IMR-90 (cell line): ENCODE data around the gene KIF3B.
A peak's percentile ranks its signal among the peaks of the same experiment; 100 is the strongest.

Experiments used
- BHLHE40 ChIP-seq: fragments of 150-350 bp; IDR thresholded peaks from 2 replicates; pipeline ENCODE4 v1.6.1; 2016; ENCODE audit warnings: mild to moderate bottlenecking, low read depth, low read length
- CEBPB ChIP-seq: IDR thresholded peaks from 2 replicates; pipeline ENCODE4 v1.6.1; 2012; ENCODE audit warnings: low read depth, low read length, improper control_type of control experiment
- CHD1 ChIP-seq: IDR thresholded peaks from 2 replicates; pipeline ENCODE4 v1.6.1; 2012; ENCODE audit warnings: low read depth, low read length, improper control_type of control experiment
- CTCF ChIP-seq: conservative IDR thresholded peaks from 2 replicates; pipeline ENCODE4 v1.5.1; 2012; ENCODE audit warnings: mild to moderate bottlenecking, low read depth, low read length, improper control_type of control experiment
- FOS ChIP-seq: fragments of 150-350 bp; IDR thresholded peaks from 2 replicates; pipeline ENCODE4 v1.6.1; 2016; ENCODE audit warnings: low read depth, low read length
- MAFK ChIP-seq: IDR thresholded peaks from 2 replicates; pipeline ENCODE4 v1.6.1; 2012; ENCODE audit warnings: low read depth, low read length, improper control_type of control experiment
- MAZ ChIP-seq: IDR thresholded peaks from 2 replicates; pipeline ENCODE4 v1.6.1; 2012; ENCODE audit warnings: low read depth, mild to moderate bottlenecking, low read length, improper control_type of control experiment, moderate library complexity, borderline replicate concordance
- MXI1 ChIP-seq: IDR thresholded peaks from 2 replicates; pipeline ENCODE4 v1.6.1; 2012; ENCODE audit warnings: low read depth, mild to moderate bottlenecking, low read length, moderate library complexity, borderline replicate concordance
- POLR2A ChIP-seq: IDR thresholded peaks from 2 replicates; pipeline ENCODE4 v1.6.1; 2012; ENCODE audit warnings: mild to moderate bottlenecking, low read depth, low read length
- RAD21 ChIP-seq: IDR thresholded peaks from 2 replicates; pipeline ENCODE4 v1.6.1; 2012; ENCODE audit warnings: low read length, improper control_type of control experiment
- RCOR1 ChIP-seq: IDR thresholded peaks from 2 replicates; pipeline ENCODE4 v1.6.1; 2012; ENCODE audit warnings: mild to moderate bottlenecking, low read length, improper control_type of control experiment; ENCODE audit not compliant: insufficient replicate concordance
- RFX5 ChIP-seq: IDR thresholded peaks from 2 replicates; pipeline ENCODE4 v1.8.0; 2012; ENCODE audit warnings: low read depth, mild to moderate bottlenecking, low read length, moderate library complexity
- USF2 ChIP-seq: fragments of 150-350 bp; IDR thresholded peaks from 2 replicates; pipeline ENCODE4 v1.6.1; 2017; ENCODE audit warnings: mild to moderate bottlenecking, antibody characterized with exemption, low read length, low read depth
- TF ChIP-seq, protein P1 (sequence below): fragments of 150-350 bp; IDR thresholded peaks from 2 replicates; pipeline ENCODE4 v1.6.1; 2016; ENCODE audit warnings: low read depth, mild to moderate bottlenecking, low read length, moderate library complexity, borderline replicate concordance

DNA sequence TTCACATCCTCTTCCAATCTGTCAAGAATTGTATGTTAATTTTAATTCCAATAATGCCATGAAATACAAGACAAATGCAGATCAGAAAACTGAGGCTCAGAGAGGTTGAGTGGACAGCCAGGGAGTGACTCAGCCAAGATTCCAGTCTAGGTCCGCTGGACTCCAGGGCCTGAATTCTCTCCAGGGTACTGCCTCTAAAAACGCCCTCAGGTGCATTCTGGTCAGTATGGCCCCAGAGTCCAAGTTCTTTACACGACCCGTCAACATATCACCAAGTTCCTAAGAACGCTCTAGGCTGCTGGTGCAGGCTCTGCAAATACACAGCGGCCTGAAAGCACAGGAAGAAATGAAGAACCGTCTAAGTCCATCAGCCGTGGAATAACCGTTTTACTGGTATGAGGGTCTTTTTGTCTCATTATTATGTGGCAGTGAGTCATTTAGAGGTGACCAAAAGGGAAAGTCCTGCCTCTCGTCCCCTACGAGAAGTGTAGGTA, 80.0 kb downstream of the KIF3B start:
- TF ChIP-seq CTCF (no peak), USF2 (no peak), POLR2A (no peak), MAFK (no peak), RFX5 (no peak), FOS (no peak), RAD21 (no peak), CEBPB (no peak), MXI1 (no peak), MAZ (no peak), BHLHE40 (no peak), CHD1 (0 out of 2 replicates have a peak, but pooled peaks have one; percentile 17), RCOR1 (no peak)
- TF ChIP-seq, protein P1, sequence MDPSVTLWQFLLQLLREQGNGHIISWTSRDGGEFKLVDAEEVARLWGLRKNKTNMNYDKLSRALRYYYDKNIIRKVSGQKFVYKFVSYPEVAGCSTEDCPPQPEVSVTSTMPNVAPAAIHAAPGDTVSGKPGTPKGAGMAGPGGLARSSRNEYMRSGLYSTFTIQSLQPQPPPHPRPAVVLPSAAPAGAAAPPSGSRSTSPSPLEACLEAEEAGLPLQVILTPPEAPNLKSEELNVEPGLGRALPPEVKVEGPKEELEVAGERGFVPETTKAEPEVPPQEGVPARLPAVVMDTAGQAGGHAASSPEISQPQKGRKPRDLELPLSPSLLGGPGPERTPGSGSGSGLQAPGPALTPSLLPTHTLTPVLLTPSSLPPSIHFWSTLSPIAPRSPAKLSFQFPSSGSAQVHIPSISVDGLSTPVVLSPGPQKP: no peak
